Lower lobe of right lung (tissue), 2 donors: ENCODE data around the gene MUTYH. TPM values are rescaled to one million over a fixed set of nuclear protein-coding genes. Genes with fewer than 3 reads are reported as not detected.

Source experiments
- ATAC-seq, 2 donors: fragments of 200-7000 bp; cut with Tn5 transposase; one replicate each; pipeline ENCODE4 v1.9.1; 2020 to 2022; ENCODE audit warnings: mild to moderate bottlenecking in 2 of 2, moderate library complexity in 2 of 2
- DNase-seq: peaks from one replicate; pipeline ENCODE4 v3.0.0-alpha.2; 2020
- H3K27ac ChIP-seq: fragments of 200-600 bp; one replicate; pipeline ENCODE4 v1.8.0; 2022
- H3K27me3 ChIP-seq: fragments of 200-600 bp; one replicate; pipeline ENCODE4 v1.8.0; 2022; ENCODE audit warnings: low read depth
- H3K36me3 ChIP-seq: fragments of 200-600 bp; one replicate; pipeline ENCODE4 v1.8.0; 2022; ENCODE audit warnings: mild to moderate bottlenecking
- H3K4me1 ChIP-seq: fragments of 200-600 bp; one replicate; pipeline ENCODE4 v1.8.0; 2022
- H3K4me3 ChIP-seq: fragments of 200-600 bp; one replicate; pipeline ENCODE4 v1.8.0; 2022; ENCODE audit warnings: mild to moderate bottlenecking
- H3K9me3 ChIP-seq: fragments of 200-600 bp; one replicate; pipeline ENCODE4 v1.8.0; 2022
- CTCF ChIP-seq: fragments of 200-600 bp; IDR thresholded peaks from one replicate; pipeline ENCODE4 v1.8.0; 2022; ENCODE audit warnings: antibody characterized with exemption, mild to moderate bottlenecking
- intact Hi-C: fragments of 100-400 bp; cut with DNase I; formaldehyde crosslinking; loops from one replicate; pipeline ENCODE4 v1.11.0; 2022
- total RNA-seq: library from RNA; stranded (reverse); fragmentation: NEBNext Ultra II Directional; extraction: Animal tissue kit (Norgen Biotek cat#: 25700); gene quantifications from one replicate; pipeline ENCODE4 v1.2.1, GENCODE V29; 2021
- donor health status: DM: no; HTN: yes; CAD: no; lungs with severe emphysema.

The MUTYH gene
- total RNA-seq, 1 donor from 2014 or later: 23.7 TPM

- no peak for TF ChIP-seq CTCF
Observed at GRCh38 chr1:45304311-45305081, 35.7 kb downstream of the MUTYH start.

GRCh38 chr1:45303520-45304310, 36.5 kb downstream of the MUTYH start:
- H3K9me3 ChIP-seq: no peaks in the 10 kb centered on the region
- peak; percentile 73 for TF ChIP-seq CTCF
- H3K27me3 ChIP-seq: no peaks in the 10 kb centered on the region
- DNase-seq (peak; percentile 99), ATAC-seq (peak; percentile 97)
- H3K27ac ChIP-seq: peak overlapping the region; percentile 95
- H3K4me1 ChIP-seq: peaks cover 16% of the 10 kb centered on the region
- intact Hi-C loops: no loop called here
- H3K36me3 ChIP-seq: no peaks in the 10 kb centered on the region
- H3K4me3 ChIP-seq: peak overlapping the region; percentile 83

More at GRCh38 chr1:45304311-45305081, 35.7 kb downstream of the MUTYH start:
- no peaks in the 10 kb centered on the region for H3K36me3 ChIP-seq
- H3K4me3 ChIP-seq: peak overlapping the region; percentile 83
- no peak for ATAC-seq
- intact Hi-C loops: no loop called here
- H3K9me3 ChIP-seq: no peaks in the 10 kb centered on the region
- peaks cover 16% of the 10 kb centered on the region for H3K4me1 ChIP-seq
- no peak for DNase-seq
- peak overlapping the region; percentile 95 for H3K27ac ChIP-seq
- H3K27me3 ChIP-seq: no peaks in the 10 kb centered on the region

- no peak for ATAC-seq
Observed at GRCh38 chr1:45302505-45303150, 37.6 kb downstream of the MUTYH start.

GRCh38 chr1:45300669-45300997, 39.6 kb downstream of the MUTYH start:
- no peak for ATAC-seq
- intact Hi-C loops: no loop called here
- H3K27me3 ChIP-seq: no peaks in the 10 kb centered on the region
- DNase-seq: no peak
- H3K4me1 ChIP-seq: peaks cover 16% of the 10 kb centered on the region
- H3K36me3 ChIP-seq: no peaks in the 10 kb centered on the region
- no peak overlapping the region for H3K4me3 ChIP-seq
- H3K27ac ChIP-seq: no peak overlapping the region
- H3K9me3 ChIP-seq: no peaks in the 10 kb centered on the region
- TF ChIP-seq CTCF: no peak

More at GRCh38 chr1:45302505-45303150, 37.6 kb downstream of the MUTYH start:
- Histone ChIP-seq H3K27ac (peak overlapping the region; percentile 85), H3K27me3 (no peaks in the 10 kb centered on the region), H3K9me3 (no peaks in the 10 kb centered on the region), H3K4me3 (peak overlapping the region; percentile 83), H3K36me3 (no peaks in the 10 kb centered on the region), H3K4me1 (peaks cover 16% of the 10 kb centered on the region)
- TF ChIP-seq CTCF: no peak
- intact Hi-C loops: no loop called here
- no peak for DNase-seq

- no peak overlapping the region for H3K4me3 ChIP-seq
- intact Hi-C loops: no loop called here
- peaks cover 15% of the 10 kb centered on the region for H3K4me1 ChIP-seq
- peak; percentile 78 for TF ChIP-seq CTCF
- no peaks in the 10 kb centered on the region for H3K36me3 ChIP-seq
- H3K27ac ChIP-seq: no peak overlapping the region
- no peaks in the 10 kb centered on the region for H3K9me3 ChIP-seq
- no peaks in the 10 kb centered on the region for H3K27me3 ChIP-seq
- ATAC-seq (no peak), DNase-seq (no peak)
Observed at GRCh38 chr1:45299981-45300668, 40.1 kb downstream of the MUTYH start.
